C4-2B (cell line): Measurements from ENCODE around the gene AFG3L2.

ENCODE experiments used
- H3K27ac ChIP-seq: fragments of 450-650 bp; 2 replicates; pipeline ENCODE4 v1.5.1; 2017
- ZFX ChIP-seq: fragments of 450-650 bp; IDR thresholded peaks from 2 replicates; pipeline ENCODE4 v1.6.1; 2017
- TF ChIP-seq, protein P1 (sequence below): fragments of 450-650 bp; conservative IDR thresholded peaks from 2 replicates; pipeline ENCODE4 v1.5.1; 2017; ENCODE audit warnings: mild to moderate bottlenecking

Gene AFG3L2

DNA sequence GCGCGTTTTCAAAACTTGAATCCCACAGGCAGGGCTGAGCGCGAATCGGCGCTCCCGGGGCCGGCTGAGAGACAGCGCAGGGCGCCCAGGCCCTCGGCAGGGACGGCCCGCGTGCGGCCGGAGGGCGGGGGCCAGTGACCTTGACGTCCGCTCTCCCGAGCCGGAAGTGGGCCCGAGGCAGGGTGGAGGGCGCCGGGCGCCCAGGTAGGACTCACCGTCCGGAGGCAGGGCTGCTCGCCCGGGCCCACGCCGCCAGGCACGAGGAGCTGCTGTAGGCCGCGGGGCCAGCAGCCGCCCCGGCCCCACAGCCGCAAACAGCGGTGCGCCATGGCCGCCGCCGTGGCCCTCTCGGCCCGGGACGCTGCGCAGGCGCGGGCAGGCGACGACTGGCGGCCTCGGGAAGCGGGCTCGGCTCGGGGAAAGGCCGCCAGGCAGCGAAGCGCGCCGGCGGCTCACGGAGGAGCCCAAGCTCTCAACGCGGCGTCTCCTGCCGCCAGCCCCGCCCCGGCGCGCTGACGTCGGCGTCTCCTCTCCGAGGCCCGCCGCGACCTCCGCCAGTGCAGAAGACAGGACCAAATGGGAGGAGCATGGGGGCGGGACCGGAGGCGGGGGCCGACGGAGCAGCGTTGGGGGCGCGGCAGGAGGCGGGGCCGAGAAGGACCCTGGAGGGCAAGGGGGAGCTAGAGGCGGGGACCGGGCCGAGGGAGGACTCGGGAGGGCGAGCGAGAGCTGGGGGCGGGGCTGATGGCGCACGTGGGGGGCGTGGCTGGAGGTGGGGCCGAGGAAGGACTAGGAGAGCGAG lies at the start of gene AFG3L2:
AFG3L2 (minus strand) TSS at position 474 of the 802 bp plus-strand sequence; CDS start at position 329, 145 bp downstream.
- TF ChIP-seq ZFX, result peak; percentile 100
- TF ChIP-seq, protein P1, sequence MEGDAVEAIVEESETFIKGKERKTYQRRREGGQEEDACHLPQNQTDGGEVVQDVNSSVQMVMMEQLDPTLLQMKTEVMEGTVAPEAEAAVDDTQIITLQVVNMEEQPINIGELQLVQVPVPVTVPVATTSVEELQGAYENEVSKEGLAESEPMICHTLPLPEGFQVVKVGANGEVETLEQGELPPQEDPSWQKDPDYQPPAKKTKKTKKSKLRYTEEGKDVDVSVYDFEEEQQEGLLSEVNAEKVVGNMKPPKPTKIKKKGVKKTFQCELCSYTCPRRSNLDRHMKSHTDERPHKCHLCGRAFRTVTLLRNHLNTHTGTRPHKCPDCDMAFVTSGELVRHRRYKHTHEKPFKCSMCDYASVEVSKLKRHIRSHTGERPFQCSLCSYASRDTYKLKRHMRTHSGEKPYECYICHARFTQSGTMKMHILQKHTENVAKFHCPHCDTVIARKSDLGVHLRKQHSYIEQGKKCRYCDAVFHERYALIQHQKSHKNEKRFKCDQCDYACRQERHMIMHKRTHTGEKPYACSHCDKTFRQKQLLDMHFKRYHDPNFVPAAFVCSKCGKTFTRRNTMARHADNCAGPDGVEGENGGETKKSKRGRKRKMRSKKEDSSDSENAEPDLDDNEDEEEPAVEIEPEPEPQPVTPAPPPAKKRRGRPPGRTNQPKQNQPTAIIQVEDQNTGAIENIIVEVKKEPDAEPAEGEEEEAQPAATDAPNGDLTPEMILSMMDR, result no peak

DNA sequence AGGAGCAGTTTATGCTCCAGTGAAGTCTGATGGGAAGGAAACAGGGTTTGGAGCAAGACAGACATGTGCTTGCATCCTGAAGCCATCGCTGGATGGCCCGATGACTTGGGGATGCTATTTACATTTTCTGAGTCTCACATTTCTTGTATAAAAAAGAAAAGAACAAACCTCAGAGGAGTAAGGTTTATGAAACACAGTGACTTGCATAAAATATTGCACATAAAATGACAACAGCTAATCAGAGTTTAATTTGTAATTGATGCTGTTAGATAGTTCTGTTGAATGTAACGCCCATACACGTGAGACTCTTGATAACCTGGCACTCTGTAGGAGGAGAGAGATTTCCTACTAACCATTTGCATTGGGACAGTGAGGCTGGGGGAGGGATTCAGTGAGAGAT lies 47.2 kb upstream of the AFG3L2 start:
- TF ChIP-seq, protein P1, result no peak
- TF ChIP-seq ZFX, result no peak

More for the DNA sequence above, at the start of gene AFG3L2:
- peak within 1 kb of the TSS; percentile 98 for H3K27ac ChIP-seq

DNA sequence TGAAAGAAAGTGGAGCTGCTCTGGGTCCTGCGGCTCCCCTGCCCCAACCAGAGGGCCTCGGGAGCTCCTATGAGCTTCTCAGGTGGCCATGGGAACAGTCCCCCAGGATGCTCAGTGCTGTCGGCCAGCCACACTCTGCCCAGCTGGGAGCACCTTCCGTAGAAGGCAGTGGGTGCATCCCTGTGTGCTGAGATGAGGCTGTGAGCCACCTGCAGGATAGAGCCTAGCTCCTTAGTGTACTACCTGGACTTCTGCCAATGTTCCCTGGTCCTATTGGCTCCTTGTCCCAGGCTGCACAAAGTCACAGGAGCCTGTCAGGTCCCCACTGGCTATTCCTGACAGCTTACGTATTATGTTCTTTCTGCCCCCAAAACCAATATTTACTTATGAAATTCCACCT lies 46.8 kb upstream of the AFG3L2 start:
- TF ChIP-seq, protein P1, result no peak
- TF ChIP-seq ZFX, result no peak
- no peak overlapping the region for H3K27ac ChIP-seq

More for the DNA sequence above, 47.2 kb upstream of the AFG3L2 start:
- no peak overlapping the region for H3K27ac ChIP-seq

DNA sequence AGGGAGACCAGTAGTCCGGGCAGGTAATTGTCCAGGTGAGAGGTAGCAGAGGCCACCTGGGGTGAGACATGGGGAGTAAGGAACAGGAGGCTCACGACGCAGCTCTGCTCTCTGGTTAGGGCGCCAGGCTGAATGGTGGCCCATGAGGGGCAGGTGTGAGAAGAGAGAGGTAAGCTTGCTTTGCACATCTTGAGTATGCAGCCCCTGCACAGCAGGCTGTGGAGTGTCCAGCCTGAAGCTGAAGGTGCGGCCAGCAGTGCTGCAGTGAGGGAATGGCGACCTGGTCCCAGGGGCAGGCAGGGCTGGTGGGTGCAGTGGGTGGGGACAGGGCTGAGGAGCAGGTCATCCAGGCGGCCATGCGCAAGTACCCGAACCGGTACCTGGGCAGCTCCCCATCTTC lies 46.4 kb upstream of the AFG3L2 start:
- no peak overlapping the region for H3K27ac ChIP-seq
- no peak for TF ChIP-seq ZFX
- TF ChIP-seq, protein P1, result no peak

DNA sequence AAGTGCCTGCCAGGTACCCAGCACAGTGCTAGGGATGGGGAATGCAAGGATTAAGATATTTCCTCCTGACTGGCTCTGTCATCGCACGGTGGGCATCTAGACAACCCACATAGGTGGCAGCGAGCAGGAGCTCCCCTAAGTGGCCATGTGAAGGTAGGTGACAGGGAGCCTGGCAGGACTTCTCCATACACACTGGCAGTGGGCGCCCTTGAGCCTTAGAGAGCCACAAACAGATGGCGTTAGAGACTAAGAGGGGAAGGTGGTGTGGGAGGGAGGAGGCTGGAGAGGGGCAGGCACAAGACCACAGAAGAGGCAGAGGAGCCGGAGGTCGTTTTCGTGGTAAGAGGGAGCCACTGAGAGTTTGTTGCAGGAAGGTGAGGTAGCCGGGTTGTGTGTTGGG lies 45.9 kb upstream of the AFG3L2 start:
- no peak overlapping the region for H3K27ac ChIP-seq
- no peak for TF ChIP-seq ZFX
- TF ChIP-seq, protein P1, result no peak

DNA sequence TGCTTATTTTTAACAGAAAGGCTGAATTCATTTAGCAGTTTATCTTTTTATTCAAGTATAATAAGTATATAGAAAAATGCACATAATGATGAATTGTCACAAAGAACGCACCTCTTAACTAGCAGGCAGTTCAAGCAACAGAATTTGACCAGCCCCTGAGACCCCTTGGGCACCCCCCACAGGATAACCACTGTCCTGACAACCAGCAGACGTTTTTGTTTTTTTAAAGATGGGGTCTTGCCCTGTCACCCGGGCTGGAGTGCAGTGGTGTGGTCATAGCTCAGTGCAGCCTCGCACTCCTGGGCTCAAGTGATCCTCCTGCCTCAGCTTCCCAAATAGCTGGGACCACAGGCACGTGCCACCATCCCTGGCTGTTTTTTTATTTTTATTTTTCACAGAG lies 44.7 kb upstream of the AFG3L2 start:
- no peak overlapping the region for H3K27ac ChIP-seq
- TF ChIP-seq, protein P1, result no peak
- TF ChIP-seq ZFX, result no peak

DNA sequence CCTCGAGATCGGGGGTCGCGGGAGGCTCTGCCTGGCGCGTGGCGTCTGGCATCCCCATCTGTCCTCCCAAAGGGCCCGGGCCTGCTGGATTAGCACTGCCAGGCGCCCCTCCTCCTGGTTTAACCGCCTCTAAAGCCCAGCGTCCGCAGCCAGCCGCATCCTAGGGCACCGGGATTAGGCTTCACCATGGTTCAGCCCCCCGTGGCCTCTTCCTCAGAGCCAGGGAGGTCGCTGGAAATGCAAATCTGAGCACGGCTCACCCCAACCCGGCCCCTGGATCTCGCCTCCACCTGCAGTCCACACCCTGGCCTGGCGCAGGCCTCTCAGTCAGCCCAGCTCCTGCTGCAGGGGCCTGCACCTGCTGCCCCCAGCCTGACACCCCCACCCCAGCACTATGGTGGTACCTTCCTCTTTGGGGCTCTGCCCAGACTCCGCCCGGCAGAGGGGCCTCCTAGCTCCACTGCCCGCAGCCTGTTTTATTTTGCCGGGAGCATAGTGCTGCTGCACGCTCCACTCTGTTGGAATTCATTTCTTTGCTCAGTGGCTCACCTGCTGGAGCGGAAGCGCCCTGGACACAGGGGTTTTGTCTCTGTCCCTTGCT lies 43.9 kb upstream of the AFG3L2 start:
- TF ChIP-seq ZFX, result no peak

More for the DNA sequence above, 43.9 kb upstream of the AFG3L2 start:
- no peak overlapping the region for H3K27ac ChIP-seq
